LoVo (cell line): ENCODE measurements around the gene NDUFA8.

Experiments
- DNase-seq: peaks from one replicate; pipeline ENCODE4 v3.0.0-alpha.2; 2016; ENCODE audit warnings: low spot score

Gene NDUFA8

GRCh38 chr9:122134822-122135528 lies 24.6 kb downstream of the NDUFA8 start:
- DNase-seq, result no peak

- no peak for DNase-seq
These were observed 25.5 kb downstream of the NDUFA8 start for GRCh38 chr9:122133984-122134535.

GRCh38 chr9:122133263-122133983 lies 26.2 kb downstream of the NDUFA8 start:
- no peak for DNase-seq

- no peak for DNase-seq
These were observed 27.0 kb downstream of the NDUFA8 start for GRCh38 chr9:122132539-122132938.

GRCh38 chr9:122131401-122132001 lies 28.1 kb downstream of the NDUFA8 start:
- no peak for DNase-seq

GRCh38 chr9:122130837-122131236 lies 28.7 kb downstream of the NDUFA8 start:
- no peak for DNase-seq

- DNase-seq, result no peak
These were observed 29.6 kb downstream of the NDUFA8 start for GRCh38 chr9:122129969-122130368.

GRCh38 chr9:122128969-122129343 lies 30.6 kb downstream of the NDUFA8 start:
- no peak for DNase-seq

GRCh38 chr9:122128007-122128968 lies 31.3 kb downstream of the NDUFA8 start:
- DNase-seq, result no peak

GRCh38 chr9:122127396-122127798 lies 32.2 kb downstream of the NDUFA8 start:
- DNase-seq, result no peak

- DNase-seq, result no peak
These were observed 33.0 kb downstream of the NDUFA8 start for GRCh38 chr9:122126331-122127261.

GRCh38 chr9:122125509-122126330 lies 33.9 kb downstream of the NDUFA8 start:
- DNase-seq, result no peak

- peak; percentile 69 for DNase-seq
These were observed 34.4 kb downstream of the NDUFA8 start for GRCh38 chr9:122125158-122125508.

GRCh38 chr9:122124528-122124927 lies 35.1 kb downstream of the NDUFA8 start:
- DNase-seq, result no peak

- DNase-seq, result no peak
These were observed 35.5 kb downstream of the NDUFA8 start for GRCh38 chr9:122124048-122124447.

GRCh38 chr9:122122903-122123632 lies 36.5 kb downstream of the NDUFA8 start:
- peak; percentile 52 for DNase-seq

GRCh38 chr9:122122468-122122867 lies 37.1 kb downstream of the NDUFA8 start:
- no peak for DNase-seq

- DNase-seq, result no peak
These were observed 37.6 kb downstream of the NDUFA8 start for GRCh38 chr9:122121931-122122330.

GRCh38 chr9:122121391-122121790 lies 38.2 kb downstream of the NDUFA8 start:
- no peak for DNase-seq
